Activated CD8-positive, alpha-beta memory T cell treated with anti-CD3 and anti-CD28 coated beads, Interleukin-2, amount 50 U/mL, for 4 hours (primary cell): ENCODE data around the gene H2AZ2.
"Not testable (repeated sequence)": the region's sequence is repeated elsewhere in the genome, so short reads cannot be mapped to it uniquely, and the experiment has no call there.

Source experiments
- DNase-seq: peaks from one replicate; pipeline ENCODE4 v3.0.0-alpha.2; 2020

H2AZ2 gene

DNA sequence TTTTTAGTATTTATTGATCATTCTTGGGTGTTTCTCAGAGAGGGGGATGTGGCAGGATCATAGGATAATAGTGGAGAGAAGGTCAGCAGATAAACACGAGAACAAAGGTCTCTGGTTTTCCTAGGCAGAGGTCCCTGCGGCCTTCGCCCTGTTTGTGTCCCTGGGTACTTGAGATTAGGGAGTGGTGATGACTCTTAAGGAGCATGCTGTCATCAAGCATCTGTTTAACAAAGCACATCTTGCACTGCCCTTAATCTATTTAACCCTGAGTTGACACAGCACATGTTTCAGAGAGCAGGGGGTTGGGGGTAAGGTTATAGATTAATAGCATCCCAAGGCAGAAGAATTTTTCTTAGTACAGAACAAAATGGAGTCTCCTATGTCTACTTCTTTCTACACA lies 22.4 kb upstream of the H2AZ2 start:
- DNase-seq, result not testable (repeated sequence)

DNA sequence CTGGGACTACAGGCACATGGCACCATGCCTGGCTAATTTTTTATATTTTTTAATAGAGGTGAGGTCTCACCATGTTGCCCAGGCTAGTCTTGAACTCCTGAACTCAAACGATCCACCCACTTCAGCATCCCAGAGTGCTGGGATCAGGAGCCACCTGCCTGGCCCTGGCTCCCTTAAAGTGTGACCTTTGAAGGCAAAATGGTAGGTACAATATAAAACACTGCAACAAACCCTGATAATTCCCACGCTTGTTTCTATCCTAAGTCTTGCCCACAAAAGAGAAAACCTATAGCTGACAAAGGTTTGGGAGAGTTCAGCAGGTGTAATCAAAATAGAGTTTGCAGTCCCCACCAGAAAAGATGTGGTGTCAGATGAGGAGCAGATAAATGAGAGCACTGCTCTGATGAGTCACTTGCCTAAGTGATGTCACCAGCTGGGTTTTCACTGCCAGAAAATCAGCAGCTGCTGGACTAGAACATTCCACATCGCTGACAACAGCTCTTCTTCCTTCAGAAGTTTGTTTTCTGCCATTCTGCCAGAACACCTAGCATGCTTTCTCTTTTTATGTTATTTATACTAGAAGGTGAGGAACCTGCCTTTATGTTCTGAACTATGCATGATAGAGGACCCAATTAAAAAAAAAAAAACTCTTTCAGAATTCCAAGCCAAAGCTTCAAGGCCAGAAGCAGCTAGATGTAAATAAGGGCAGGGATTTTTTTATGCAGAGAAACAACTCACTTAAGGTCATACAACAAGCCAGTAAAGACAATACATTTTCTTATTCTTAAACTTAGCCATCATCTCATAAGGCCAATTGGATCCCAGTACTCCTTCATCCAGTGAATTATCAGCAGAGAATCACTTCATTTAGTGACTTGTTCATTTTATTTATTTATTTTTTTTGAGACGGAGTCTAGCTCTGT lies 19.4 kb upstream of the H2AZ2 start:
- no peak for DNase-seq

DNA sequence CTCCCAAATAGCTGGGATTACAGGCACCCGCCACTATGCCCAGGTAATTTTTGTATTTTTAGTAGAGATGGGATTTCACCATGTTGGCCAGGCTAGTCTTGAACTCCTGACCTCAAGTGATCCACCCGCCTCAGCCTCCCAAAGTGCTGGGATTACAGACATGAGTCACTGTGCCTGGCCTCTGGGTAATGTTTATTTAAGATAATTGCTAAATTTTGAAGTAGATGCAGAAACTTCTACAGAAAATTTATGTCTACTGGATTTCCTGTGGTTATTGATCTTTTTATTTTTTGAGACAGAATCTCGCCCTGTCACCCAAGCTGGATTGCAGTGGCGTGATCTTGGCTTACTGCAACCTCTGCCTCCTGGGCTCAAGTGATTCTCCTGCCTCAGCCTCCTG lies 14.1 kb upstream of the H2AZ2 start:
- not testable (repeated sequence) for DNase-seq

GRCh38 chr7:44858161-44858560 lies 10.3 kb upstream of the H2AZ2 start:
- no peak for DNase-seq

GRCh38 chr7:44854644-44855364 lies 6.9 kb upstream of the H2AZ2 start:
- DNase-seq, result no peak

DNA sequence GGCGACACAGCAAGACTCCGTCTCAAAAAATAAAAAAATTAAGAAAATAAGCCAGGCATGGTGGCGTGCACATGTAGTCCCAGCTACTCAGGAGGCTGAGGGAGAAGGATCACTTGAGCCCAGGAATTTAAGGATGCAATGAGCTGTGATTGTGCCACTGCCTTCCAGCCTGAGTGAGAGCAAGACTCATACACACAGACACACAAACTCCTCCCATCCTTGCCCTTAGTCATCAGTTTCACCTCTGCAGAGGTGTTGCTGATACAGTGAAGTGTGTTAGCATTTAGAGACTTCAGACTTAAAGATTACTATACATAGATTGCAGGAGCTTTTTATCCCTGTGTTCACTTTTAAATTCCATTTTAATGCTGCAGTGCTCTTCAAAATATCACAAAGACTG lies 5.5 kb upstream of the H2AZ2 start:
- no peak for DNase-seq

DNA sequence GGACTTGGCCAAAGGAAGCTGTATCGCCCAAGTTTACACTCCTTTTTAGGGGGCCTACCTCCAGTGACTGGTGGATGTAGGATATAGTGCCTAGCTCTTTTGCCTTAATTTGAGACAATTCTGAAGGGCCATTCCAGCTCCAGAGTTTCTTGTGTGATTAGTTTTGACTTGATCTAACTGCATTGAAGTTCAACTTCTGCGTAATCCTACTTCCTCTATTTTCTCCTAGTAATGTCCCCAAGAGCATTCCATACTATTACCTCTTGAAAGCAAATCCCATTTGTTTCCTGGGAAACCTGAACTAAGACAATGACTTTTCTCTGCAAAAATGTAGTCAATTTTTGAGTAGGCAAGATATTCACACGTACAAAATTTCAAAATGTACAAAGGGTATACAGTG lies 4.7 kb upstream of the H2AZ2 start:
- DNase-seq, result no peak

- no peak for DNase-seq
Observed at GRCh38 chr7:44849885-44850544, 2.1 kb upstream of the H2AZ2 start.

GRCh38 chr7:44849259-44849884 lies 1.5 kb upstream of the H2AZ2 start:
- no peak for DNase-seq

- peak; percentile 82 for DNase-seq
Observed at GRCh38 chr7:44847509-44847919, 373 bp downstream of the H2AZ2 start.

GRCh38 chr7:44846816-44847508 lies 925 bp downstream of the H2AZ2 start:
- DNase-seq, result no peak

DNA sequence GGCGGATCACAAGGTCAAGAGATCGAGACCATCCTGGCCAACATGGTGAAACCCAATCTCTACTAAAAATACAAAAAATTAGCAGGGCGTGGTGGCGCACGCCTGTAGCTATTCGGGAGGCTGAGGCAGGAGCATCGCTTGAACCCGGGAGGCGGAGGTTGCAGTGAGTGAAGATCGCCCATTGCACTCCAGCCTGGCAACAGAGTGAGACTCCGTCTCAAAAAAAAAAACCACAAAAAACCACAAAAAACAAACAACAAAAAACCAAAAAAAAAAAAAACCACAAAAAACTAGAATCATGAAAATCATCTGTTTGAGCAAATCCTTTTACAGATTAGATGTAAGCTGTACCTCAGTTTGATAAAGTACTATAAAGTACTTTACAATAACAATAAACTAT lies 1.5 kb downstream of the H2AZ2 start:
- DNase-seq, result not testable (repeated sequence)

- DNase-seq, result no peak
Observed at GRCh38 chr7:44845451-44845850, 2.4 kb downstream of the H2AZ2 start.

- not testable (repeated sequence) for DNase-seq
Observed at GRCh38 chr7:44843440-44843839, 4.4 kb downstream of the H2AZ2 start.

DNA sequence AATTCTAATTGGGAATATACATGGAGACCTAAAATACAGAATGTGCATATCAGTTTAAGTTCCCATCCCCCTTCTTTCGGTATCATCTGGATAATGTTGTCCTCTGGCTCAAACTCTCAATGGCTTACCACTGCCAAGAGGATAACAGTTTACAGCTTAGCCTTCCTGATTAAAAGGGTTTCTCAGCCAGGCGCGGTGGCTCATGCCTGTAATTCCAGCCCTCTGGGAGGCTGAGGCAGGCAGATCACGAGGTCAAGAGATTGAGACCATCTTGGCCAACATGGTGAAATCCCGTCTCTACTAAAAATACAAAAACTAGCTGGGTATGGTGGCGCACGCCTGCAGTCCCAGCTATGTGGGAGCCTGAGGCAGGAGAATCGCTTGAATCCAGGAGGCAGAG lies 5.2 kb downstream of the H2AZ2 start:
- DNase-seq, result not testable (repeated sequence)

DNA sequence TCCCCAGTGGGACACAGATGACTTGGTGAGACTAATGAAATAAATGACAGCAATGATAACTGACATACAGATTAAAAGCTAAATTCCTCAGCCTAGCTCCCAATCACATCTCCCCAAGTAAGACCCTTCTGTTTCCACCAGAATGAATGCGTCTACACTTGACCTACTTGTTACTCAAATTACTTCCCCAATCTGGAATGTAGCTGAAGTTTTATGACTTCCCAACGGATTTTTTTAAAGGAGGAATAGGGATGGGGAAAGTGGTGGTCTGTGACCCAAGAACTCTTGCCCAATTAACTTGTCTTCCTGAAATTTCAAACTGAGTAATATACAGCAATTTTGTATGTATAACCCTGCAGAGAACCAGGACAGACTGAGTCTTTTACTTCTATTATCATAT lies 9.1 kb downstream of the H2AZ2 start:
- no peak for DNase-seq

- DNase-seq, result no peak
Observed at GRCh38 chr7:44827567-44827966, 20.3 kb downstream of the H2AZ2 start.

- DNase-seq, result no peak
Observed at GRCh38 chr7:44824894-44825526, 22.9 kb downstream of the H2AZ2 start.

DNA sequence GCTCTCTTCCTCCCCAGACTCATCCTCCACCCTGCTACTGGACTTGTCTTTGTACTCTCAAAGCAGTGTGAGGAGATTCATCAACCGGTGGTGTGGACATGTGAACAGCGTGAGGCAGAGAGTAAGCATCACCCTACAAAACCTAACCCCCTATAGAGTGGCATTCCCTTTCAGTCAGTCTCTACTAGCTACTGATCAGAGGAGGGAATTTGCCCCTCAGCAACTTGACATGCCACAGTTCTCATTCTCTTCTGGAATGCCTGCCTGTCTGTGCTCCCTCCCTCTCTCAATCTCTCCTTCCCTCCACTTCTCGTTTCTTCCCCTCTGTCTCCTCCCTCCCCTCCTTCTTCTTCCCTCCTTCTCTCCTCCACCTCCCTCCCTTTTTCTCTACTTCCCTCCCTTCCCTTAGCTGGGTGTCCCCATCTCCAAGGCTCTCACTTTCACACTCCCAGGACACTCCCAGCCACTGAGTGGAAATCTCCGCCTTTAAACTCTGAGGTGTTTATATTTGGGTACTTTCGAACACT lies 24.6 kb downstream of the H2AZ2 start:
- no peak for DNase-seq

DNA sequence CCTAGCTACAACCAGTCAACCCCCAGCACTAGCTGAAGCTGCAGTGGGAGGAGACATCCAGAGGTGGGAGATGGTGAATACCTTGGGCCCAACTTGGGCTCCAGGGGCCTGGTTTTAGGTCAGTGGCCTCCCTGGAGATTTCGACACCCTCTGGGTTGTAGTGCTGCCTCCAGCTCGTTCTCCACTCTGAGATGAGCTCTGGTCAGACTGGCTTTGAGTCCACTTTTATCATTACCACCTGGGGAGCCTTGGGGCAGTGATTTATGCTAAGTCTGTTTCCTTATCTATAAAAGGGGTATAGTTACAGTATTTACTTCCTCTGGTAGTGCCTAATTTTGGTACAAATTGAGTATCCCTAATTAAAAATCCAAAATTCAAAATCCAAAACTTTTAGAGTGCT lies 28.6 kb downstream of the H2AZ2 start:
- no peak for DNase-seq

DNA sequence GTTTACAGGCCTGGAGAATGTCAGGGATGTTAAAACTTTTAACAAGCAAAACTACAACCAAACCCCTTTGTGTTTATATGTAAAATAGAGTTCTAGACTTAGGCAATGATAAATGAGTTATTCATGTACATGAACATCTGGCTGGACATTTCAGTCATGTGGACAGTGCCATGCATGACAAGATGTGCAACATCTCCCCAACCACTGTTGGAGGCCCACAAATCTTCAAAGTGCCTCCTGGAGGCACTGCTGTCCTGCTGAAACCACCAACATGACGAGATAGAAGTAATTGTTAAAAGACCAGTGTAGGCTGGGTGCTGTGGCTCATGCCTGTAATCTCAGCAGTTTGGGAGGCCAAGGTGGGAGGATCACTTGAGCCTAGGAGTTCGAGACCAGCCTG lies 33.0 kb downstream of the H2AZ2 start:
- no peak for DNase-seq

DNA sequence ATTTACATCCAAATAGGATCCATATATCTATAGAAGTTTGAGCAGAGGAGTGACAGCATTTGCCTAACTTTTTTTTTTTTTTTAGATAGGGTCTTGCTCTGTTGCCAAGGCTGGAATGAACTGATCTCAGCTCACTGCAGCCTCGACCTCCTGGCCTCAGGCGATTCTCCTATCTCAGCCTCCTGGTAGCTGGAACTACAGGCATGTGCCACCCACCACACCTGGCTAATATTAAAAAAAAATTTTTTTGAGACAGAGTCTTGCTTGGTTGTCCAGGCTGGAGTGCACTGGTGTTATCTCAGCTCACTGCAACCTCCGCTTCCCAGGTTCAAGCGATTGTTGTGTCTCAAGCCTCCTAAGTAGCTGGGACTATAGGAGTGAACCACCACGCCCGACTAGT lies 36.3 kb downstream of the H2AZ2 start:
- no peak for DNase-seq
